Lower leg skin (tissue), 4 donors: ENCODE data around the gene ATOH1. TPM values are rescaled to one million over a fixed set of nuclear protein-coding genes. Genes with fewer than 3 reads are reported as not detected.

Experiments used
- DNase-seq, 2 donors: peaks; one replicate each; pipeline ENCODE4 v3.0.0-alpha.2; 2019; ENCODE audit warnings: low spot score in 2 of 2
- H3K4me3 ChIP-seq: fragments of 200-600 bp; sonication (generic); 2 replicates; pipeline ENCODE4 v1.5.1; 2017; ENCODE audit warnings: mild to moderate bottlenecking, low read depth; ENCODE audit not compliant: poor library complexity, severe bottlenecking
- CTCF ChIP-seq, 3 donors: fragments of 450-650 bp; IDR thresholded peaks; one replicate each; pipeline ENCODE4 v1.5.1; 2016; ENCODE audit warnings: antibody characterized with exemption in 3 of 3, mild to moderate bottlenecking in 3 of 3, moderate library complexity in 2 of 3
- POLR2A ChIP-seq, 2 donors: fragments of 450-650 bp; IDR thresholded peaks; one replicate each; pipeline ENCODE4 v1.6.1; 2016 to 2017; ENCODE audit warnings: antibody characterized with exemption in 2 of 2, mild to moderate bottlenecking in 1 of 2, moderate library complexity in 1 of 2
- WGBS, 2 donors: methylation state at CpG; one replicate each; pipeline ENCODE4 v1.1.5; 2018; 5-methylcytosine and 5-hydroxymethylcytosine counted together
- intact Hi-C: fragments of 100-400 bp; cut with DNase I; formaldehyde crosslinking; loops from one replicate; pipeline ENCODE4 v1.15.0; 2023; ENCODE audit warnings: low total_unique reads
- total RNA-seq, 4 donors: library from RNA; depleted of rRNA; stranded (reverse); fragments of >200 nt; gene quantifications; one replicate each; pipeline ENCODE4 v1.1.0, GENCODE V29; 2016

Gene ATOH1
- total RNA-seq, 4 donors from 2014 or later: not detected

GRCh38 chr4:93788712-93789111 is 39.8 kb upstream of the ATOH1 start:
- 83 to 87% methylated on average over 1 of the region's 1 CpG for WGBS, 2 donors
- no peak overlapping the region for H3K4me3 ChIP-seq
- intact Hi-C loops: no loop called here
- no peak for DNase-seq
- TF ChIP-seq POLR2A (IDR thresholded peaks at IDR 0.05) (no peak), CTCF (IDR thresholded peaks at IDR 0.05) (no peak)

- no peak overlapping the region for H3K4me3 ChIP-seq
- TF ChIP-seq POLR2A (IDR thresholded peaks at IDR 0.05): no peak
- TF ChIP-seq CTCF (IDR thresholded peaks at IDR 0.05): no peak
- peak in 1 of 2 donors; percentile 21 for DNase-seq
- WGBS, 2 donors: 0 to 1% methylated on average over 3 of the region's 3 CpGs
- intact Hi-C loops: no loop called here
Measured at GRCh38 chr4:93791570-93792195, 36.9 kb upstream of the ATOH1 start.

- H3K4me3 ChIP-seq: no peak overlapping the region
- no peak for DNase-seq
- intact Hi-C loops: no loop called here
- TF ChIP-seq POLR2A (IDR thresholded peaks at IDR 0.05) (no peak), CTCF (IDR thresholded peaks at IDR 0.05) (no peak)
- 71% methylated on average over 4 of the region's 4 CpGs for WGBS, 2 donors
Measured at GRCh38 chr4:93802045-93802444, 26.5 kb upstream of the ATOH1 start.

- no peak for TF ChIP-seq POLR2A (IDR thresholded peaks at IDR 0.05)
- TF ChIP-seq CTCF (IDR thresholded peaks at IDR 0.05): no peak
- 67 to 74% methylated on average over 4 of the region's 4 CpGs for WGBS, 2 donors
- no peak for DNase-seq
- intact Hi-C loops: no loop called here
- no peak overlapping the region for H3K4me3 ChIP-seq
Measured at GRCh38 chr4:93809773-93810172, 18.8 kb upstream of the ATOH1 start.

- TF ChIP-seq POLR2A (IDR thresholded peaks at IDR 0.05): no peak
- TF ChIP-seq CTCF (IDR thresholded peaks at IDR 0.05): no peak
- DNase-seq: no peak
- intact Hi-C loops: no loop called here
- WGBS, 2 donors: 33 to 43% methylated on average over 5 of the region's 5 CpGs
- H3K4me3 ChIP-seq: no peak overlapping the region
Measured at GRCh38 chr4:93810340-93810992, 18.1 kb upstream of the ATOH1 start.
